Astrocyte of the hippocampus (primary cell): ENCODE measurements around the gene MIB1.
"Not testable (repeated sequence)": the region's sequence is repeated elsewhere in the genome, so short reads cannot be mapped to it uniquely, and the experiment has no call there.

Experiments used
- DNase-seq: peaks from one replicate; pipeline ENCODE4 v3.0.0; 2011; ENCODE audit warnings: low read depth, low spot score

MIB1 gene

DNA sequence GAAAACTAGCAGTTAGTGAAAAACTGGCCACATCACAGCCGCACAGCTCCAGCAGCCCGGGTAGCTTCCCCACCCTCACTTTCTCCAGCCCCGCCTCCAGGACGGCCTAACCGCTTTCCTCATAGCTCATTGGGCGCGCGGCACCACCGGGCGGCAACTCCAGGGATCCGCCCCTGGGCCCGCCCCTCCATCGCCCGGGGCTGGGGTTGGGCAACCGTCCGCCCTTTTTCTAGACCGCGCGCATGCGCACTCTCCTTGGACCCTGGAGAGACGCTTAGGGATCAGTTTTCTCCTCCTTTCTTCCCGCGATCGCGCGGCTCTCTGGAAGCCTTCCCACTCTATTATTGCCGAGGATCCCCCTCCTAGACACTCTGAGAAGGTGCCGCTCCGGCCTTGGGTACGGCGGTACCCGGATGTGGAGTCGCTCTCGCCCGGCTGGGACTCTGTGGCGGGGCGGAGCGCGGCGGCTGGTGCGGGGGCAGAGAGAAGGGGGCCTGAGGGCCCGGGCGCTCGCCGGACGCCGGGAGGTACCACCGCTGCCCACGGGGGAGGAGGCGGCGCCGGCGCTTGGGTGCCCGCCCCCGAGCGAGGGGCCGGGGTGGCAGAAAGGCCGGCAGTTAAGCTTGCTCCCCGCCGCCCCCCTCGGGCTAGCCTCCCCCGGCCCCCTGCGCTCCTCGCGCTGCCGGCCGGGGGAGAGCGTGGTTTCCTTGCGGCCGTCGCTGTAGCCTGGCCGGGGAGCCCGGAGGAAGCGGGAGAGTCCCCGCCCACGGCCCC is at the start of gene MIB1:
TSS of gene MIB1 (plus strand) at position 255 of the 774 bp plus-strand sequence. CDS start 792 bp downstream, outside the sequence.
- DNase-seq = peak; percentile 99

DNA sequence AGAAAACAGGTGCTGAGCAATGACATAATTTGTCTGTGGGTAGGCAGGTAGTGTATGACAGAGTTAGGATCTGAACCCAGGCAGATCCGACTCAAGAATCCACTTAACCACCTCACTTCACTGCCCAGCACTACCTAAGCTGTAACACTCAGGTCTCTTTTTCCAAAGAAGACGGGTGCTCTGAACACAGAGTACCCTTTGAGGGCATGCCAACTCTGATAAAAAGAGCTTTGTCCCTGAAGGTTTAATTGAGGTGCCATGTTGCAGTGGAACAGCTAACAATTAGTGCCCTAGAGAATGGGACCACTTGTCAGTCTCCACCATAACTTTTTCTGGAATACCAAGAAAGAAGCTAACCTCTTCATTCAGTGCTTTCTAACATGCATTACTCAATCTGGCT is 47.3 kb upstream of the MIB1 start:
- DNase-seq = no peak

DNA sequence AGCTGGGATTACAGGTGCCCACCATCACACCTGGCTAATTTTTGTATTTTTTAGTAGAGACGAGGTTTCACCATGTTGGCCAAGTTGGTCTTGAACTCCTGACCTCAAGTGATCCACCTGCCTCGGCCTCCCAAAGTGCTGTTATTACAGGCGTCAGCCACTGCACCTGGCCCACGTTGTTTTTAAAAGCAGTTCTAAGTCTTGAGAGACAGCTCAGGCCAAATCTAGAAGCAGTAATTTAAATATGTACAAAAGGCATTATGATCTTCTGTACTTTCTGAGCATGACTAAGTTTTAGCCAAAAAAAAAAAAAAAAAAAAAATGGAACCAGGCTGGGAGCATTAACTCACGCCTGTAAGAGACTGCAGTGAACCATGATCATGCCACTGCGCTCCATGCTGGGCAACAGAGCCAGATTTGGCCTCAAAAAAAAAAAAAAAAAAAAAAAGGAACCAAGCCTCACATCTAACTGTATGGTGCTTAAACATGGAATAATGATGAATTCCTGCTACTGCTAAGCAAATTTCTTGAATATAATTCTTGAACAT is 40.0 kb upstream of the MIB1 start:
- no peak for DNase-seq

- no peak for DNase-seq
Measured at GRCh38 chr18:21701621-21702020, 39.0 kb upstream of the MIB1 start.

DNA sequence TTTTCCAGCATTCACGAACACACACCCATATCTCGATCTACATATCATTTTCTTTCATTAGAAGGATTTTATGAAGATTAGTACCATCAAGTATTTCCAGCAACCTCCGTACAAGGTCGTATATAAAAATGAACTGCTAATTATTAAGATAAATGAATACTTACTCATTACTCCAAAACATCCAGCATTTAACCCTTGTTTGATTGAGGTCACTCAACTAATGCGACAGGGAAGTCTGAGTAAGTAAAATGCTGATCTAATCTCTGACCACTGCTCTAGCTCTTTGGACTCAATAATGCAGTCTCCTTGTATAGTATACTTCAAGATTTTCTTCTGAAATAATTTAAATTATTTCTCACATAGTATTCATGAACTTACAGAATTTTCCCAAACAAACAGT is 38.0 kb upstream of the MIB1 start:
- no peak for DNase-seq

DNA sequence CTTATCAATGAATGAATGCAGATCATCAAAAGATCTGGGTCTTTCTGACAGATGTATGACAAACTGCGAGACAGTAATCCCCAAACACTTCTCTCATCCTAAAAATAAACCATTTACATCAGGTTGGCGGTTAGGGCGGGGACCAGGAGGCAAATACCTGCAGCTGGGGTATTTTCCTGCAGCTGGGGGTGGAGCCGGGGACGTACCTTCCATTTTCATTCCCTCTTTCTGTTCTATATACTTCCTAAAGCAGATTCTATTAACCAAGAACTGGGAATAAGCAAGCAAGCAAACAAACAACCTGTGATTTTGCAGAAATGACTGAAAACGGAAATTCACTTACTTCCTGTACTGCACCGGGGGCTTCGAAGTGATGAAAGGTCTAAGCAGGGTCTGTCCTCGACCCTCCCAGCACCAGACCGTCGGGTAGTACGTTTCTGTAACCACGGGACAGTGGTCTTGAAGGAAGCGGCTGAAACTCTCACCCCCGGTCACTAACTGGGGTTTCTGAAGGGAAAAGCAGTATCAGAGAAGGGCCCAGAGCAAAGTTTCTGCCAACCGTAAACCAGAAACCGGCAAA is 37.3 kb upstream of the MIB1 start:
- DNase-seq = no peak

- peak; percentile 97 for DNase-seq
Measured at GRCh38 chr18:21704603-21705364, 35.8 kb upstream of the MIB1 start, which contains the start of gene ABHD3. Gene ABHD3, minus strand, starts transcription at chr18:21704774. Its CDS starts 109 bp downstream, at chr18:21704665.

DNA sequence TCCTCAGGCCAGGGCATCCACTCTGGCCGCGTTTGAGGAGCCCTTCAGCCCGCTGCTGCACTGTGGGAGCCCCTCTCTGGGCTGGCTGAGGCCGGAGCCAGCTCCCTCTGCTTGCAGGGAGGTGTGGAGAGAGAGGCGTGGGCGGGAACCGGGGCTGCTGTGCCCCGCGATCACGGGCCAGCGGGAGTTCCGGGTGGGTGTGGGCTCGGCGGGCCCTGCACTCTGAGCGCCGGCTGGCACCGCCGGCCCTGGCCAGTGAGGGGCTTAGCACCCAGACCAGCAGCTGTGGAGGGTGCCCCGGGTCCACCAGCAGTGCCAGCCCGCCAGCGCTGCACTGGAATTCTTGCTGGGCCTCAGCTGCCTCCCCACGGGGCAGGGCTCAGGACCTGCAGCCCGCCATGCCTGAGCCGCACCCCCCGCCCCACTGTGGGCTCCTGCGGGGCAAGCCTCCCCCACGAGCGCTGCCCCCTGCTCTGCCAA is 34.2 kb upstream of the MIB1 start:
- no peak for DNase-seq

DNA sequence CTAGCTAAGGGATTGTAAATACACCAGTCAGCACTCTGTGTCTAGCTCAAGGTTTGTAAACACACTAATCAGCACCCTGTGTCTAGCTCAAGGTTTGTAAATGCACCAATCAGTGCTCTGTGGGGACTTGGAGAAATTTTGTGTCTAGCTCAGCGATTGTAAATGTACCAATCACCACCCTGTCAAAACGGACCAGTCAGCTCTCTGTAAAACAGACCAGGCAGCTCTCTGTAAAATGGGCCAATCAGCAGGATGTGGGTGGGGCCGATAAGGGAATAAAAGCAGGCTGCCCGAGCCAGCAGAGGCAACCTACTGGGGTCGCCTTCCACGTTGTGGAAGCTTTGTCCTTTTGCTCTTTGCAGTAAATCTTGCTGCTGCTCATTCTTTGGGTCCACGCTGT is 33.5 kb upstream of the MIB1 start:
- DNase-seq = not testable (repeated sequence)

DNA sequence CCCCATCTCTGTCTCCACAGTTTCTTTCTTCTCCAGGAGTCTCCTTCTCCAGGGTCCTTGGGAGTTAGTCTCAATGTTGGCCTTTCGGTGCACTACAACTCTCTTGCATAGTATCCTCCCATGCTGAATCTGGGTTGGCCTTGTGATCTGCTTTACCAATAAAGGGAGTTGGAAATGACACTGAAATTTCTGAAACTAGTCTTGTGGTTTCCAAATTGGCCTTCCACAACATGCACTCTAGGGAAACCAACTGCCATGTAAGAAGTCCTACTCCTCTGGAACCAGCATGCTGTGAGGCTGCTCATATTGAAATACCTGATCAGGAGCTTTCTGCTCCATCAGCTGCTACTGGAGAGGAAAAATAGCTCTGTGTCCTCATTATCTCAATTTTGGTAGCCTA is 26.1 kb upstream of the MIB1 start:
- DNase-seq = no peak

DNA sequence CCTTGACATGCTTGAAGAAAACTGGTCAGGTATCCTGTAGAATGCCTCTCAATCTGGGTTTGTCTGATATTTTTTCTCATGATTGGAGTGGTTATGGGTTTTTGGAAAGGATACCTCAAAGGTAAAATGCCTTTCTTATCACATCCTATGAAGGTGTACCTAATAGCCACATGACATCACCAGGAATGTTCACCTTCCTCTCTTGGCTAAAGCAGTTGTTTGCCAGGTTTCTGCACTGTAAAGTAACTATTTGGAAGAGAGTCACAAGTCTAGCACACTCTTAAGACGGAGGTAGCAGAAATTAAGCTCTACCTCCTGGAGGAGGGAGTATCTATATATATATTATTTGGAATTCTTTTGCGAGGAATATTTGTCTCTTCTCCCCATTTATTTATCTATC is 17.9 kb upstream of the MIB1 start:
- DNase-seq = no peak

GRCh38 chr18:21725201-21725600 is 15.4 kb upstream of the MIB1 start:
- no peak for DNase-seq

- no peak for DNase-seq
Measured at GRCh38 chr18:21727702-21728101, 12.9 kb upstream of the MIB1 start.

DNA sequence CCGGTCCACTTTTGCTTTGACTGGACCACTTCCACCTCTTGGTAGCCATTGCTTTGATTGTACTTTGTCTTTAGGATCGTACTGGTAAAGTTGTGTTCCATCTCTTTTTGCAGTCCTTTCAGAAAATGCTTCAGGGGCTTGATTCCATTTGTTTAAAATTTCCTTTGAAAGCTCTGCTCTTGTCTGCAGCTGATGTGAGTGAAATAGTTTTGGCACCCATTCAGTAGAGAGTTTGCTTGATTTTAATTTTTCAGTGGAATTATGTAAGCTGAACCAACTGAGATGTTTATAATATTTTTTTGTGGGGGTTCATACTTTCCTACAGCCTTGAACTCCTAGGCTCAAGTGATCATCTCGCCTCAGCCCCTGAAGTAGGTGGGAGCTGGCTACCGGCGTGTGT is 7.6 kb upstream of the MIB1 start:
- DNase-seq = no peak

DNA sequence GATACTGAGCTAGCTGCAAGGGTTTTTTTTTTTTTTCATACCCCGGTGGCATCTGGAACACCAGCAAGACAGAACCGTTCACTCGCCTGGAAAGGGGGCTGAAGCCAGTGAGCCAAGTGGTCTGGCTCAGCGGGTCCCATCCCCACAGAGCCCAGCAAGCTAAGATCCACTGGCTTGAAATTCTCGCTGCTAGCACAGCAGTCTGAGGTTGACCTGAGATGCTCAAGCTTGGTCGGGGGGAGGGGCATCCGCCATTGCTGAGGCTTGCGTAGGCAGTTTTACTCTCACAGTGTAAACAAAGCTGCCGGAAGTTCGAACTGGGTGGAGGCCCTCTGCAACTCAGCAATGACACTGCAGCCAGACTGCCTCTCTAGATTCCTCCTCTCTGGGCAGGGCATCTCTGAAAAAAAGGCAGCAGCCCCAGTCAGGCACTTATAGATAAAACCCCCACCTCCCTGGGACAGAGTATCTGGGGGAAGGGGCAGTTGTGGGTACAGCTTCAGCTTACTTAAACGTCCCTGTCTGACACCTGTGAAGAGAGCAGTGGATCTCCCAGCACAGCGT is 5.1 kb upstream of the MIB1 start:
- DNase-seq = no peak

- DNase-seq = not testable (repeated sequence)
Measured at GRCh38 chr18:21736926-21737325, 3.7 kb upstream of the MIB1 start.

GRCh38 chr18:21739604-21740537 is 721 bp upstream of the MIB1 start:
- no peak for DNase-seq

- DNase-seq = no peak
Measured at GRCh38 chr18:21741312-21741561, 645 bp downstream of the MIB1 start.

DNA sequence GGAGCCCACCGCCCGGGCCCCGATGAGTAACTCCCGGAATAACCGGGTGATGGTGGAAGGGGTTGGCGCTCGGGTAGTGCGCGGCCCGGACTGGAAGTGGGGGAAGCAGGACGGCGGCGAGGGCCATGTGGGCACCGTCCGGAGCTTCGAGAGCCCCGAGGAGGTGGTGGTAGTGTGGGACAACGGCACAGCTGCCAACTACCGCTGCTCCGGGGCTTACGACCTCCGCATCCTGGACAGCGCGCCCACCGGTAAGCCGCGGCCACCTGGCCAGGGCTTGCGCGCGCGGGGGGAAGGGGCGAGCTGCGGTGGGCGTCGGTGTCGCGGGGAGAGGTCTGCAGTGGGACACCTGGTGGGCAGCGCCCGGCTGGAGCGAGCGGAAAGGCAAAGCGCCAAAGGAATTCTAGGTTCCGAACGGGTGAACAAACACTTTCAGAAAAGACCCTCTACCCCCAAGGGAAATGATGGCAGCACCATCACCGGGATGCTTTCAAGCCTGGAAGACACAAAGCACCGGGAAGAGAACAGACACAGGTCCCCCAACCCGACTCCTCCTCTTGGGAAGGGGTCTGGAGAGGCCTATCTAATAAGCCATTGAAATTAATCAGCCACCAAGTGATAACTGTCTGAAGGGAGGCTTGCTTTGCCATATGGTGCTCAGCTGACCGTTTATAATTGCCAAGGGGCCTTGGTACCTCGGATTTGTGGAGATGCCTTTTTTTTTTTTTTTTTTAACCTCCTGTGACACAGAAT is 1.1 kb downstream of the MIB1 start:
- no peak for DNase-seq

- DNase-seq = peak; percentile 32
Measured at GRCh38 chr18:21742315-21742687, 1.7 kb downstream of the MIB1 start.
